Measurements from ENCODE around the gene ABCB9. TPM values are rescaled to one million over a fixed set of nuclear protein-coding genes. Genes with fewer than 3 reads are reported as not detected.

The ABCB9 gene
- total RNA-seq, 1 donor from 2014 or later: 8.8 TPM

DNA sequence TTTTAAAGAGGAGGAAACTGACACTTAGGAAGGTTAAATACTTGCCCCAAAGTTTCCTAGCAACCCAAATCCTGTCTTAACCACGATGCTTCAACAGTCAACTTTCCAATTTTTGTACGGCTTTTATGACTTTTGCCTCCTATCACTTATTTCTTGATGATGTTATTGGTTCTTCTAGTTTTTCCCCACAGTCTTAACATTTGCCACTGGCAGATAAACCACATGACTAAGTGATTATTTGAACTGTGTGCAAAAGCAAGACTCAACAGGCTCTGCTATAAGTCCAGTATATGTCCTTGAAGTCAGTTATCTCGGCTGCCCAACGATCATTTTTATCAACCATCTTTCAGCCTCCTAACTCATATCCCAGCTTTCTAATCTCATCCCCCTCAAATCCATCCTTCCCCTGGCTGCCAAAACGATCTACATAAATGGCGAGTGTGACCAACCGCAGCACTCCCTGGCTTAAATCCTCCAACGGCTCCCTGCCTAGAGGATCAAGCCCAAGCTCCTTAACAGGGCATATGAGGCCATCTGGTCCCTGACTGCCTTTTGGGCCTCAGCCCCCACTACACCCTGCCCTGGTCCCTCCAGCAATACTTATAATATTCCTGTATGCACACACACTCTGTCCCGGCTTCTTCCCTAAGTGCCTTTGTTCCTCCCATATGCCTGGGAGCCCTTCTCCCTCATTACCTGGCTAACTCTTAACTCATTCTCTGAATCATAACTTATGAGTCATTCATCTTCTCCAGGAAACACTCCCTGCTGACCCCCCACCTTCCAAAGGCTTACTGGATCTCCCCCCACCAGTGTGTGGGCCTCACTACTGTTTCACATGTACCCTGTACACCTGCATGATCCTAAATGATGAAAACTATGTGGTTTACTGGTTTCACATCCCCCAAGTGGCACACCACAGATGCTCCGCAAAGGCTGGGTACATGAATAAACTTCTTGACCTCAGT, 79.1 kb downstream of the ABCB9 start:
- no peak for DNase-seq
- Mint-ChIP-seq H3K4me3 (ENCODE audit: unreplicated experiment) (peak overlapping the region; percentile 22), H3K27ac (ENCODE audit: unreplicated experiment) (peak overlapping the region; percentile 13)

DNA sequence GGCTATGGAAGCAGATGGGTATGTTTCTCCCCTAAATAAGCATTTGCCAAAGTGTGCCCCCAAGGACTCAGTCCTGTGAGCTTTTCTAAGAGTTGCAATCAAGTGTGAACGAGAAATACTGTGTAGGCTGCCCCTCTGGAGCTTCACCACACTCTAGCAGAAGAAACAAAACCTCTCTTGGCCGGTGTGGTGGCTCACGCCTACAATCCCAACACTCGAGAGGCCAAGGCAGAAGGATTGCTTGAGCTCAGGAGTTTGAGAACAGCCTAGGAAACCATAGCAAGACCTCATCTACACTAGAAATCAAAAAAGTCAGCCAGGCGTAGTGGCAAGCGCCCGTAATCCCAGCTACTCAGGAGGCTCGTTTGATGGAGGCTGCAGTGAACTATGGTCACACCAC, 80.1 kb downstream of the ABCB9 start:
- peaks cover 4% of the 10 kb centered on the region for H3K9me3 Mint-ChIP-seq (ENCODE audit: unreplicated experiment)
- no peak overlapping the region for H3K27ac Mint-ChIP-seq (ENCODE audit: unreplicated experiment)
- peaks cover 3% of the 10 kb centered on the region for H3K27me3 Mint-ChIP-seq (ENCODE audit: unreplicated experiment)
- TF ChIP-seq, protein P1, sequence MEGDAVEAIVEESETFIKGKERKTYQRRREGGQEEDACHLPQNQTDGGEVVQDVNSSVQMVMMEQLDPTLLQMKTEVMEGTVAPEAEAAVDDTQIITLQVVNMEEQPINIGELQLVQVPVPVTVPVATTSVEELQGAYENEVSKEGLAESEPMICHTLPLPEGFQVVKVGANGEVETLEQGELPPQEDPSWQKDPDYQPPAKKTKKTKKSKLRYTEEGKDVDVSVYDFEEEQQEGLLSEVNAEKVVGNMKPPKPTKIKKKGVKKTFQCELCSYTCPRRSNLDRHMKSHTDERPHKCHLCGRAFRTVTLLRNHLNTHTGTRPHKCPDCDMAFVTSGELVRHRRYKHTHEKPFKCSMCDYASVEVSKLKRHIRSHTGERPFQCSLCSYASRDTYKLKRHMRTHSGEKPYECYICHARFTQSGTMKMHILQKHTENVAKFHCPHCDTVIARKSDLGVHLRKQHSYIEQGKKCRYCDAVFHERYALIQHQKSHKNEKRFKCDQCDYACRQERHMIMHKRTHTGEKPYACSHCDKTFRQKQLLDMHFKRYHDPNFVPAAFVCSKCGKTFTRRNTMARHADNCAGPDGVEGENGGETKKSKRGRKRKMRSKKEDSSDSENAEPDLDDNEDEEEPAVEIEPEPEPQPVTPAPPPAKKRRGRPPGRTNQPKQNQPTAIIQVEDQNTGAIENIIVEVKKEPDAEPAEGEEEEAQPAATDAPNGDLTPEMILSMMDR (IDR thresholded peaks at IDR 0.05; ENCODE audit: partially characterized antibody, unreplicated experiment): no peak
- H3K4me1 Mint-ChIP-seq (ENCODE audit: low read depth, unreplicated experiment): peaks cover 26% of the 10 kb centered on the region
- H3K4me3 Mint-ChIP-seq (ENCODE audit: unreplicated experiment): no peak overlapping the region
- DNase-seq: no peak
- H3K36me3 Mint-ChIP-seq (ENCODE audit: unreplicated experiment): no peaks in the 10 kb centered on the region

More for the DNA sequence above, 79.1 kb downstream of the ABCB9 start:
- Mint-ChIP-seq H3K9me3 (ENCODE audit: unreplicated experiment) (peaks cover 4% of the 10 kb centered on the region), H3K27me3 (ENCODE audit: unreplicated experiment) (peaks cover 3% of the 10 kb centered on the region), H3K4me1 (ENCODE audit: low read depth, unreplicated experiment) (peaks cover 33% of the 10 kb centered on the region), H3K36me3 (ENCODE audit: unreplicated experiment) (no peaks in the 10 kb centered on the region)
- TF ChIP-seq, protein P1 (IDR thresholded peaks at IDR 0.05; ENCODE audit: partially characterized antibody, unreplicated experiment): no peak

DNA sequence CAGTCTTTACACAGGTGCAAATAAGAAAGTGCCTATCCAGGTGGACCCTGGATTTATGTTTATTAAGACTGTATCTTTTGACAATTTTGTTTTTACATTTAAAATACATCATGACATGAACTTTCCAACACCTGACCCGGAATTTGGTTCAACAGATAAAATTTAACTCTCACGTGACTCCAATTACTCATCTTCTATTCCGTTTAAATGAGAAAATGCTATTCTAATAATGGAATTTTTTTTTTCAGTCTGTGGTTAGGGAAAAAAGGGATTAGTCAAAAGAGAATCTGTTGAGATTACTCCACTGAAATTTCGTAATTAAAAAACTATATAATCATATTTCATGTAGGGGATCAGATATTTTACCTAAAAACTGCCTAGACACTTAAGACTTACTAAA, 81.4 kb downstream of the ABCB9 start:
- TF ChIP-seq, protein P1 (IDR thresholded peaks at IDR 0.05; ENCODE audit: partially characterized antibody, unreplicated experiment): no peak
- Mint-ChIP-seq H3K4me3 (ENCODE audit: unreplicated experiment) (no peak overlapping the region), H3K36me3 (ENCODE audit: unreplicated experiment) (no peaks in the 10 kb centered on the region), H3K27me3 (ENCODE audit: unreplicated experiment) (peaks cover 9% of the 10 kb centered on the region), H3K27ac (ENCODE audit: unreplicated experiment) (no peak overlapping the region), H3K4me1 (ENCODE audit: low read depth, unreplicated experiment) (peaks cover 31% of the 10 kb centered on the region), H3K9me3 (ENCODE audit: unreplicated experiment) (peaks cover 4% of the 10 kb centered on the region)
- DNase-seq: no peak

DNA sequence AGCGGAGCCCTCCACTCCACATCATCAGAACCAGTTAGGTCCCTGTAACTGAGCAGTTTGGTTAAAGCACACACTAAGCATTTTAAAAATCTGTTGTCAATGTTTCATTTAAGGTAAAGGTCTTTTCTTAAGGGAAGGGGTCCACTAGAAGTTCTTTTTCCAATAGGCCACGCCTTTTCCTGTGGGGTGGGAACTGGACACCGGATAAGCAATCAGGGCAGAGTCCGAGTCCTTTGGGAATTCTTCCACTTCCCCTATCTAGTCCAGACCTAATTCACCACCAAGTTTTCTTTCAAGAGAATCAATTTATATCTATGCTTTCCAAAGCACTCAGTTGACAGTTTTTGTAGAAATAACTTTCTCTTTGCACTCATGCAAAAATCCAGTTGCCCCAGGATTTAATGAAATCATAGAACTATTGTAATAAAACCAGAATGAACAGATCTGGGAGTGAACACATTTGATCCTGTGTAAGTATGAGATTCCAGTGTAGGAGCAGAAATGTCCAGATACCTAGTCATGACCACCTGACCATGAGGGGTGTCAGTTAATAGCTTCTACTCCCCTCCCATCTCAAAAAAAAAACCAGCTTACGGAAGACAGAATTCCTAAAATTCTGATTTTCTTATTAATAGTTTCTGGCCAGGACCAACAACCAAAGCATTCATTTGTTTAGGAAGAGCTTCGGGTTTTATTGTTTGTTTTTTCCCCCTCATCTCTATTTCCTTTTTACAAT, 82.0 kb downstream of the ABCB9 start:
- Mint-ChIP-seq H3K4me1 (ENCODE audit: low read depth, unreplicated experiment) (peaks cover 34% of the 10 kb centered on the region), H3K9me3 (ENCODE audit: unreplicated experiment) (peaks cover 4% of the 10 kb centered on the region), H3K36me3 (ENCODE audit: unreplicated experiment) (no peaks in the 10 kb centered on the region), H3K27me3 (ENCODE audit: unreplicated experiment) (peaks cover 10% of the 10 kb centered on the region), H3K27ac (ENCODE audit: unreplicated experiment) (no peak overlapping the region), H3K4me3 (ENCODE audit: unreplicated experiment) (no peak overlapping the region)
- TF ChIP-seq, protein P1 (IDR thresholded peaks at IDR 0.05; ENCODE audit: partially characterized antibody, unreplicated experiment): no peak
- no peak for DNase-seq

Measured in glutamatergic neuron (in vitro differentiated cells).